HEK293 (cell line): ENCODE measurements around the gene CLIP3.

ENCODE experiments used
- BCL11A ChIP-seq: fragments of 450-650 bp; formaldehyde crosslinking; IDR thresholded peaks from 2 replicates; pipeline ENCODE4 v1.5.1; 2016; ENCODE audit warnings: low read depth, missing biosample characterization, missing genetic modification characterization
- FEZF1 ChIP-seq: fragments of 450-650 bp; formaldehyde crosslinking; IDR thresholded peaks from 2 replicates; pipeline ENCODE4 v1.5.1; 2016; ENCODE audit warnings: missing biosample characterization, missing genetic modification characterization
- HOXC10 ChIP-seq: sonication (generic); formaldehyde crosslinking; IDR thresholded peaks from 2 replicates; pipeline ENCODE4 v1.8.1; 2023; ENCODE audit warnings: mild to moderate bottlenecking, missing genetic modification reagents
- IKZF3 ChIP-seq: fragments of 450-650 bp; IDR thresholded peaks from 2 replicates; pipeline ENCODE4 v1.5.0; 2018; ENCODE audit warnings: missing biosample characterization, mild to moderate bottlenecking, missing genetic modification characterization, moderate library complexity
- KLF1 ChIP-seq: fragments of 450-650 bp; formaldehyde crosslinking; IDR thresholded peaks from 2 replicates; pipeline ENCODE4 v1.5.1; 2016; ENCODE audit warnings: missing biosample characterization, missing genetic modification characterization
- KLF9 ChIP-seq: fragments of 450-650 bp; formaldehyde crosslinking; IDR thresholded peaks from 2 replicates; pipeline ENCODE4 v1.5.1; 2016; ENCODE audit warnings: missing biosample characterization, missing genetic modification characterization, low read depth
- MEIS1 ChIP-seq: sonication (generic); formaldehyde crosslinking; IDR thresholded peaks from 2 replicates; pipeline ENCODE4 v1.8.1; 2022; ENCODE audit warnings: missing genetic modification reagents, mild to moderate bottlenecking, borderline replicate concordance
- MYNN ChIP-seq: fragments of 450-650 bp; formaldehyde crosslinking; IDR thresholded peaks from 2 replicates; pipeline ENCODE4 v1.5.1; 2016; ENCODE audit warnings: missing biosample characterization, missing genetic modification characterization, borderline replicate concordance
- PRDM4 ChIP-seq: fragments of 450-650 bp; formaldehyde crosslinking; IDR thresholded peaks from 2 replicates; pipeline ENCODE4 v1.5.1; 2017; ENCODE audit warnings: missing biosample characterization, missing genetic modification characterization
- TRIM28 ChIP-seq: IDR thresholded peaks from 2 replicates; pipeline ENCODE4 v1.6.1; 2011; ENCODE audit warnings: low read length, control low read depth, borderline replicate concordance
- ZEB2 ChIP-seq: fragments of 450-650 bp; formaldehyde crosslinking; IDR thresholded peaks from 2 replicates; pipeline ENCODE4 v1.5.1; 2016; ENCODE audit warnings: missing biosample characterization, missing genetic modification characterization
- ZIC2 ChIP-seq: fragments of 450-650 bp; formaldehyde crosslinking; IDR thresholded peaks from 2 replicates; pipeline ENCODE4 v1.5.1; 2016; ENCODE audit warnings: missing biosample characterization, missing genetic modification characterization
- ZNF114 ChIP-seq: fragments of 450-650 bp; formaldehyde crosslinking; IDR thresholded peaks from 2 replicates; pipeline ENCODE4 v1.5.0; 2017; ENCODE audit warnings: missing biosample characterization, missing genetic modification characterization
- ZNF132 ChIP-seq: fragments of 450-650 bp; formaldehyde crosslinking; IDR thresholded peaks from 2 replicates; pipeline ENCODE4 v1.5.1; 2017; ENCODE audit warnings: missing biosample characterization, missing genetic modification characterization, borderline replicate concordance
- ZNF133 ChIP-seq: fragments of 450-650 bp; formaldehyde crosslinking; IDR thresholded peaks from 2 replicates; pipeline ENCODE4 v1.5.1; 2016; ENCODE audit warnings: missing biosample characterization, missing genetic modification characterization
- ZNF16 ChIP-seq: fragments of 450-650 bp; formaldehyde crosslinking; IDR thresholded peaks from 2 replicates; pipeline ENCODE4 v1.5.1; 2016; ENCODE audit warnings: low read depth, missing biosample characterization, missing genetic modification characterization
- ZNF248 ChIP-seq: fragments of 450-650 bp; formaldehyde crosslinking; IDR thresholded peaks from 2 replicates; pipeline ENCODE4 v1.5.1; 2017; ENCODE audit warnings: missing biosample characterization, missing genetic modification characterization
- ZNF354C ChIP-seq: fragments of 450-650 bp; formaldehyde crosslinking; IDR thresholded peaks from 2 replicates; pipeline ENCODE4 v1.5.1; 2016; ENCODE audit warnings: missing biosample characterization, missing genetic modification characterization, low read depth, borderline replicate concordance
- ZNF37A ChIP-seq: fragments of 450-650 bp; IDR thresholded peaks from 2 replicates; pipeline ENCODE4 v1.5.1; 2018; ENCODE audit warnings: missing biosample characterization, missing genetic modification characterization
- ZNF391 ChIP-seq: fragments of 450-650 bp; formaldehyde crosslinking; IDR thresholded peaks from 2 replicates; pipeline ENCODE4 v1.5.1; 2016; ENCODE audit warnings: low read depth, missing biosample characterization, missing genetic modification characterization, borderline replicate concordance
- ZNF394 ChIP-seq: fragments of 450-650 bp; formaldehyde crosslinking; IDR thresholded peaks from 2 replicates; pipeline ENCODE4 v1.5.1; 2016; ENCODE audit warnings: missing biosample characterization, missing genetic modification characterization, mild to moderate bottlenecking, moderate library complexity, borderline replicate concordance
- ZNF433 ChIP-seq: fragments of 450-650 bp; formaldehyde crosslinking; IDR thresholded peaks from 2 replicates; pipeline ENCODE4 v1.5.1; 2016; ENCODE audit warnings: missing biosample characterization, missing genetic modification characterization, low read depth
- ZNF521 ChIP-seq: fragments of 450-650 bp; formaldehyde crosslinking; IDR thresholded peaks from 2 replicates; pipeline ENCODE4 v1.5.1; 2017; ENCODE audit warnings: missing biosample characterization, mild to moderate bottlenecking, missing genetic modification characterization
- ZNF555 ChIP-seq: fragments of 450-650 bp; formaldehyde crosslinking; conservative IDR thresholded peaks from 2 replicates; pipeline ENCODE4 v1.5.1; 2017; ENCODE audit warnings: missing biosample characterization, mild to moderate bottlenecking, missing genetic modification characterization, inconsistent platforms
- ZNF585B ChIP-seq: fragments of 450-650 bp; formaldehyde crosslinking; IDR thresholded peaks from 2 replicates; pipeline ENCODE4 v1.5.1; 2016; ENCODE audit warnings: missing biosample characterization, missing genetic modification characterization
- ZNF639 ChIP-seq: fragments of 450-650 bp; formaldehyde crosslinking; IDR thresholded peaks from 2 replicates; pipeline ENCODE4 v1.5.1; 2016; ENCODE audit warnings: missing biosample characterization, missing genetic modification characterization
- ZNF785 ChIP-seq: fragments of 450-650 bp; formaldehyde crosslinking; IDR thresholded peaks from 2 replicates; pipeline ENCODE4 v1.5.1; 2016; ENCODE audit warnings: missing biosample characterization, missing genetic modification characterization
- TF ChIP-seq, protein P1 (sequence below): fragments of 450-650 bp; formaldehyde crosslinking; IDR thresholded peaks from 2 replicates; pipeline ENCODE4 v1.5.1; 2016; ENCODE audit warnings: missing biosample characterization, missing genetic modification characterization, borderline replicate concordance
- TF ChIP-seq, protein P2 (sequence below): fragments of 450-650 bp; formaldehyde crosslinking; IDR thresholded peaks from 2 replicates; pipeline ENCODE4 v1.5.1; 2016; ENCODE audit warnings: missing biosample characterization, missing genetic modification characterization
- TF ChIP-seq, protein P3 (sequence below): fragments of 450-650 bp; formaldehyde crosslinking; IDR thresholded peaks from 2 replicates; pipeline ENCODE4 v1.5.1; 2016; ENCODE audit warnings: missing biosample characterization, missing genetic modification characterization
- TF ChIP-seq, protein P4 (sequence below): fragments of 450-650 bp; formaldehyde crosslinking; IDR thresholded peaks from 2 replicates; pipeline ENCODE4 v1.5.1; 2016; ENCODE audit warnings: missing biosample characterization, missing genetic modification characterization

CLIP3 gene

DNA sequence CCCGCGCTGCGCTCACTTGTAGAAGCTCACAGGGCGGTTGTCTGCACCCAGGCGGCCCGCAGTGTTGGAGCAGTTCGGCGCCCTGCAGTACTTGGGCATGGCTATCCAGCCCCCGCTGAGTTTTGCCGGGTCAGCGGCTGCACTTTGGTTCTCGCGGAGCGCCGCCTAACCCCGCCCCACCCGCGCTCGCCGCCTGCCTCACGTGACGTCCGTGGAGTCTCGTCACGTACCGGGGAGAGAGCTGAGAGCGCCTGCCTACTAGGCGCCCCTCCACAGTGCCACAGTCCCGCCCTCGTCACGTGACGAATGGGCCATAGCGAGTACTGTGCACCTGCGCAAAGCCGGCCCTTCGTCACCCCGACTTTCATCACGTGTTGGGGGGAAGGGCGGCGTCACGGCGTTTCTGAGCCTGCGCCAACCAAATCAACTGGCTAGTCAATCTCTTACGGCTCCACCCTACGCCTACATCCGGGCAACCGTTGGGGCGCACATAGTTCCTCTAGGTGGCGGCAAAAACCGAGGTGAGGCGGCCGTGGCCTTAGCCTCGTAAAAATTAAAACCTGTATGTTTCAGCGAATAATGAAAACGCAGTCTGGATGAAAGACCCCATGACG lies 21.6 kb upstream of the CLIP3 start, which contains the start of gene THAP8 (continued):
- TF ChIP-seq, protein P1, sequence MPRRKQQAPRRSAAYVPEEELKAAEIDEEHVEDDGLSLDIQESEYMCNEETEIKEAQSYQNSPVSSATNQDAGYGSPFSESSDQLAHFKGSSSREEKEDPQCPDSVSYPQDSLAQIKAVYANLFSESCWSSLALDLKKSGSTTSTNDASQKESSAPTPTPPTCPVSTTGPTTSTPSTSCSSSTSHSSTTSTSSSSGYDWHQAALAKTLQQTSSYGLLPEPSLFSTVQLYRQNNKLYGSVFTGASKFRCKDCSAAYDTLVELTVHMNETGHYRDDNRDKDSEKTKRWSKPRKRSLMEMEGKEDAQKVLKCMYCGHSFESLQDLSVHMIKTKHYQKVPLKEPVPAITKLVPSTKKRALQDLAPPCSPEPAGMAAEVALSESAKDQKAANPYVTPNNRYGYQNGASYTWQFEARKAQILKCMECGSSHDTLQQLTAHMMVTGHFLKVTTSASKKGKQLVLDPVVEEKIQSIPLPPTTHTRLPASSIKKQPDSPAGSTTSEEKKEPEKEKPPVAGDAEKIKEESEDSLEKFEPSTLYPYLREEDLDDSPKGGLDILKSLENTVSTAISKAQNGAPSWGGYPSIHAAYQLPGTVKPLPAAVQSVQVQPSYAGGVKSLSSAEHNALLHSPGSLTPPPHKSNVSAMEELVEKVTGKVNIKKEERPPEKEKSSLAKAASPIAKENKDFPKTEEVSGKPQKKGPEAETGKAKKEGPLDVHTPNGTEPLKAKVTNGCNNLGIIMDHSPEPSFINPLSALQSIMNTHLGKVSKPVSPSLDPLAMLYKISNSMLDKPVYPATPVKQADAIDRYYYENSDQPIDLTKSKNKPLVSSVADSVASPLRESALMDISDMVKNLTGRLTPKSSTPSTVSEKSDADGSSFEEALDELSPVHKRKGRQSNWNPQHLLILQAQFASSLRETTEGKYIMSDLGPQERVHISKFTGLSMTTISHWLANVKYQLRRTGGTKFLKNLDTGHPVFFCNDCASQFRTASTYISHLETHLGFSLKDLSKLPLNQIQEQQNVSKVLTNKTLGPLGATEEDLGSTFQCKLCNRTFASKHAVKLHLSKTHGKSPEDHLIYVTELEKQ (tag by site-specific recombination) = peak; percentile 74; the same call in 1 of the 2 replicates
- TF ChIP-seq, protein P2, sequence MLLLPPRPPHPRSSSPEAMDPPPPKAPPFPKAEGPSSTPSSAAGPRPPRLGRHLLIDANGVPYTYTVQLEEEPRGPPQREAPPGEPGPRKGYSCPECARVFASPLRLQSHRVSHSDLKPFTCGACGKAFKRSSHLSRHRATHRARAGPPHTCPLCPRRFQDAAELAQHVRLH (tag by site-specific recombination) = peak; percentile 82; the same call in 1 of the 2 replicates
- TF ChIP-seq, protein P3, sequence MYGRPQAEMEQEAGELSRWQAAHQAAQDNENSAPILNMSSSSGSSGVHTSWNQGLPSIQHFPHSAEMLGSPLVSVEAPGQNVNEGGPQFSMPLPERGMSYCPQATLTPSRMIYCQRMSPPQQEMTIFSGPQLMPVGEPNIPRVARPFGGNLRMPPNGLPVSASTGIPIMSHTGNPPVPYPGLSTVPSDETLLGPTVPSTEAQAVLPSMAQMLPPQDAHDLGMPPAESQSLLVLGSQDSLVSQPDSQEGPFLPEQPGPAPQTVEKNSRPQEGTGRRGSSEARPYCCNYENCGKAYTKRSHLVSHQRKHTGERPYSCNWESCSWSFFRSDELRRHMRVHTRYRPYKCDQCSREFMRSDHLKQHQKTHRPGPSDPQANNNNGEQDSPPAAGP (tag by site-specific recombination) = peak; percentile 99; the same call in 1 of the 2 replicates
- TF ChIP-seq ZNF391 (tag by site-specific recombination) (peak; percentile 96), MYNN (peak; percentile 1; the same call in 1 of the 2 replicates), ZNF16 (tag by site-specific recombination) (no peak), BCL11A (tag by site-specific recombination) (peak; percentile 11; the same call in 1 of the 2 replicates), ZNF521 (tag by site-specific recombination) (no peak), PRDM4 (tag by site-specific recombination) (peak; percentile 74; the same call in 1 of the 2 replicates), ZNF114 (tag by site-specific recombination) (no peak), ZNF133 (tag by site-specific recombination) (no peak), KLF1 (tag by site-specific recombination) (peak; percentile 98), ZNF394 (tag by site-specific recombination) (peak; percentile 71), ZNF248 (tag by site-specific recombination) (no peak), TRIM28 (peak; percentile 77), ZNF433 (tag by site-specific recombination) (no peak), ZNF132 (tag by site-specific recombination) (no peak), ZNF585B (no peak), ZNF639 (tag by site-specific recombination) (peak; percentile 81), ZEB2 (tag by site-specific recombination) (peak; percentile 97), KLF9 (peak; percentile 98), ZNF37A (tag by site-specific recombination) (no peak), ZIC2 (tag by site-specific recombination) (peak; percentile 98), ZNF785 (tag by site-specific recombination) (peak; percentile 79; the same call in 1 of the 2 replicates), IKZF3 (tag by site-specific recombination) (no peak), FEZF1 (no peak), ZNF354C (tag by site-specific recombination) (no peak), MEIS1 (CRISPR knock-in tag) (no peak), ZNF555 (tag by site-specific recombination) (no peak), HOXC10 (CRISPR knock-in tag) (0 out of 2 replicates have a peak, but pooled peaks have one; percentile 22)
- TF ChIP-seq, protein P4, sequence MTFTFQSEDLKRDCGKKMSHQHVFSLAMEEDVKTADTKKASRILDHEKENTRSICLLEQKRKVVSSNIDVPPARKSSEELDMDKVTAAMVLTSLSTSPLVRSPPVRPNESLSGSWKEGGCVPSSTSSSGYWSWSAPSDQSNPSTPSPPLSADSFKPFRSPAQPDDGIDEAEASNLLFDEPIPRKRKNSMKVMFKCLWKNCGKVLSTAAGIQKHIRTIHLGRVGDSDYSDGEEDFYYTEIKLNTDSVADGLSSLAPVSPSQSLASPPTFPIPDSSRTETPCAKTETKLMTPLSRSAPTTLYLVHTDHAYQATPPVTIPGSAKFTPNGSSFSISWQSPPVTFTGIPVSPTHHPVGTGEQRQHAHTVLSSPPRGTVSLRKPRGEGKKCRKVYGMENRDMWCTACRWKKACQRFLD (tag by site-specific recombination) = no peak
